Gastroesophageal sphincter (tissue), 3 donors: ENCODE measurements around the gene DNAJC6.

Experiments used
- CTCF ChIP-seq, 4 experiments: fragments of 200-600 bp in 2 of 4; fragments of 450-650 bp in 2 of 4; sonication (generic) in 1 of 4; IDR thresholded peaks; one replicate each; pipeline ENCODE4 v1.5.1; 2017 to 2019; ENCODE audit warnings: antibody characterized with exemption in 4 of 4, mild to moderate bottlenecking in 2 of 4, moderate library complexity in 2 of 4
- EP300 ChIP-seq: sonication (generic); formaldehyde crosslinking; IDR thresholded peaks from one replicate; pipeline ENCODE4 v1.6.1; 2017; ENCODE audit warnings: antibody characterized with exemption, mild to moderate bottlenecking

GRCh38 chr1:65399003-65399402 lies 89.7 kb downstream of the DNAJC6 start:
- TF ChIP-seq EP300 (no peak), CTCF (IDR thresholded peaks at IDR 0.05) (no peak)
